GM12878 (cell line): ENCODE data around the gene DSTYK. TPM values are rescaled to one million over a fixed set of nuclear protein-coding genes. Genes with fewer than 3 reads are reported as not detected.

Experiments used
- ATAC-seq: fragments of 200-7000 bp; cut with Tn5 transposase; 3 replicates; pipeline ENCODE4 v1.9.1; 2020; ENCODE audit warnings: mild to moderate bottlenecking, moderate library complexity
- BruUV-seq: library from RNA; stranded (reverse); fragments of 400-500 nt; replicated peaks from 2 replicates; lab custom pipeline; 2021; lab: Mats Ljungman, UMichigan
- CTCF ChIA-PET: fragments of 300-600 bp; sonication (Branson Sonifier 250); formaldehyde crosslinking; extraction: SDS; loops from one replicate; lab custom pipeline; 2021; ENCODE audit warnings: inconsistent platforms; lab: Yijun Ruan, JAX
- POLR2A ChIA-PET: fragments of 350-600 bp; formaldehyde crosslinking; extraction: SDS; loops from one replicate; lab custom pipeline; 2021; ENCODE audit warnings: inconsistent platforms; lab: Charles Lee
- RAD21 ChIA-PET: fragments of 300-600 bp; sonication (Branson Sonifier 250); formaldehyde crosslinking; loops from one replicate; lab custom pipeline; 2023; ENCODE audit warnings: antibody characterized with exemption; ENCODE audit not compliant: unreplicated experiment; lab: Charles Lee
- SMC1A ChIA-PET: fragments of 300-600 bp; sonication (Branson Sonifier 250); formaldehyde crosslinking; loops from one replicate; lab custom pipeline; 2023; ENCODE audit not compliant: unreplicated experiment, uncharacterized antibody; lab: Charles Lee
- DNase-seq: peaks from one replicate; pipeline ENCODE4 v3.0.0-alpha.2; 2011; ENCODE audit warnings: low read depth, low spot score
- FAIRE-seq: peaks from 3 replicates; lab custom pipeline; 2011; peaks lifted over from hg19 to GRCh38; lab: Jason Lieb, UNC
- H2AFZ ChIP-seq: 2 replicates; pipeline ENCODE4 v1.6.0; 2011; ENCODE audit warnings: low read depth, low read length, control low read depth; ENCODE audit not compliant: control insufficient read depth
- H3K27ac ChIP-seq: 2 replicates; pipeline ENCODE4 v1.5.1; 2011; ENCODE audit warnings: control low read depth; ENCODE audit not compliant: control insufficient read depth, insufficient read depth
- H3K27me3 ChIP-seq, 2 experiments: replicated peaks in 1 of 2; 2 replicates each; pipeline versions ENCODE4 v1.6.0 to v1.6.1; 2011; ENCODE audit warnings: low read length in 1 of 2; ENCODE audit not compliant: control insufficient read depth in 2 of 2, insufficient read depth in 2 of 2
- H3K36me3 ChIP-seq, 2 experiments: 2 replicates each; pipeline ENCODE4 v1.5.1; 2011; ENCODE audit warnings: low read length in 1 of 2; ENCODE audit not compliant: control insufficient read depth in 2 of 2, insufficient read depth in 2 of 2
- H3K4me1 ChIP-seq: 2 replicates; pipeline ENCODE4 v1.6.1; 2011; ENCODE audit warnings: mild to moderate bottlenecking, low read length, moderate library complexity, mixed read lengths; ENCODE audit not compliant: control insufficient read depth, insufficient read depth
- H3K4me2 ChIP-seq: 2 replicates; pipeline ENCODE4 v1.6.0; 2011; ENCODE audit warnings: control low read depth; ENCODE audit not compliant: control insufficient read depth, insufficient read depth
- H3K4me3 ChIP-seq: fragments of 200-600 bp; sonication (generic); 2 replicates; pipeline ENCODE4 v1.5.1; 2016
- H3K79me2 ChIP-seq: 2 replicates; pipeline ENCODE4 v1.6.0; 2011; ENCODE audit warnings: low read length; ENCODE audit not compliant: control insufficient read depth, insufficient read depth
- H3K9ac ChIP-seq: 2 replicates; pipeline ENCODE4 v1.8.0; 2011; ENCODE audit warnings: low read length, control low read depth, mixed read lengths; ENCODE audit not compliant: control insufficient read depth, insufficient read depth
- H3K9me3 ChIP-seq: replicated peaks from 3 replicates; pipeline ENCODE4 v1.5.1; 2011; ENCODE audit warnings: mild to moderate bottlenecking, low read length; ENCODE audit not compliant: control insufficient read depth, insufficient read depth
- H4K20me1 ChIP-seq: 2 replicates; pipeline ENCODE4 v1.6.0; 2011; ENCODE audit not compliant: control insufficient read depth, insufficient read depth
- FOXK2 ChIP-seq: fragments of 450-650 bp; IDR thresholded peaks from 2 replicates; pipeline ENCODE4 v1.6.1; 2017; ENCODE audit warnings: mild to moderate bottlenecking, moderate library complexity
- GATAD2B ChIP-seq: fragments of 450-650 bp; conservative IDR thresholded peaks from 2 replicates; pipeline ENCODE4 v1.6.1; 2017; ENCODE audit warnings: low read depth, mild to moderate bottlenecking, moderate library complexity
- KAT2A ChIP-seq: conservative IDR thresholded peaks from 2 replicates; pipeline ENCODE4 v1.6.1; 2011; ENCODE audit warnings: low read depth, low read length; ENCODE audit not compliant: control insufficient read depth
- NFIC ChIP-seq: IDR thresholded peaks from 2 replicates; pipeline ENCODE4 v1.6.1; 2012; ENCODE audit warnings: low read depth, mild to moderate bottlenecking, inconsistent platforms, low read length, moderate library complexity
- NRF1 ChIP-seq: conservative IDR thresholded peaks from 2 replicates; pipeline ENCODE4 v1.6.1; 2011; ENCODE audit warnings: mild to moderate bottlenecking, low read depth, low read length, improper control_type of control experiment
- SREBF1 ChIP-seq: IDR thresholded peaks from 2 replicates; pipeline ENCODE4 v1.6.1; 2012; ENCODE audit warnings: mild to moderate bottlenecking, low read length
- TCF7 ChIP-seq: IDR thresholded peaks from 2 replicates; pipeline ENCODE4 v1.6.1; 2014; ENCODE audit warnings: antibody characterized with exemption, borderline replicate concordance
- ZNF217 ChIP-seq: fragments of 450-650 bp; IDR thresholded peaks from 2 replicates; pipeline ENCODE4 v1.6.1; 2017; ENCODE audit warnings: antibody characterized with exemption, mild to moderate bottlenecking
- ZSCAN29 ChIP-seq: fragments of 450-650 bp; IDR thresholded peaks from 2 replicates; pipeline ENCODE4 v1.6.1; 2017; ENCODE audit warnings: mild to moderate bottlenecking, moderate library complexity
- ZZZ3 ChIP-seq: IDR thresholded peaks from 2 replicates; pipeline ENCODE4 v1.6.1; 2011; ENCODE audit warnings: low read depth; ENCODE audit not compliant: control insufficient read depth, insufficient read length
- WGBS: methylation state at CpG from one replicate; pipeline ENCODE4 v1.1.6; 2016; ENCODE audit warnings: low lambda C conversion rate; ENCODE audit not compliant: insufficient replicate concordance, insufficient coverage; ENCODE audit errors: missing lambda C conversion rate; 5-methylcytosine and 5-hydroxymethylcytosine counted together
- in situ Hi-C: fragments of 300-500 bp; cut with MboI; formaldehyde crosslinking; loops from 9 replicates; pipeline ENCODE4 v1.14.3; 2018; ENCODE audit warnings: mixed read lengths
- intact Hi-C: fragments of 100-400 bp; cut with micrococcal nuclease; formaldehyde crosslinking; loops from one replicate; pipeline ENCODE4 v1.14.2; 2022; ENCODE audit not compliant: unreplicated experiment
- polyA plus RNA-seq, 11 experiments: library from polyadenylated mRNA; depleted of rRNA in 4 of 11; unstranded in 6 of 11; stranded (reverse) in 5 of 11; fragments of >200 nt; fragmentation: Nextera tagmentation in 4 of 11; fragmentation: Illumina TruSeq in 1 of 11; extraction: Ambion mirVana in 4 of 11; extraction: Trizol in 1 of 11; gene quantifications; 1 replicate in 1 of 11; 2 replicates in 10 of 11; pipeline versions ENCODE4 v1.2.1 to v1.2.3, GENCODE V29; 2011 to 2016; ENCODE audit warnings: inconsistent platforms in 2 of 11, missing spikeins in 2 of 11, low read depth in 1 of 11
- total RNA-seq, 4 experiments: library from RNA; depleted of rRNA in 3 of 4; stranded (reverse); fragments of >200 nt in 3 of 4; fragmentation: Illumina TruSeq in 1 of 4; extraction: Trizol in 1 of 4; gene quantifications; 2 replicates each; pipeline versions ENCODE4 v1.2.1 to v1.2.3, GENCODE V29; 2013 to 2021
- TF ChIP-seq, protein P1 (sequence below): IDR thresholded peaks from 2 replicates; pipeline ENCODE4 v1.6.1; 2011; ENCODE audit warnings: borderline replicate concordance, low read depth, mild to moderate bottlenecking, moderate library complexity, low read length; ENCODE audit not compliant: insufficient read depth, poor library complexity, severe bottlenecking
- TF ChIP-seq, protein P2 (sequence below): fragments of 450-650 bp; IDR thresholded peaks from 2 replicates; pipeline ENCODE4 v1.6.1; 2017; ENCODE audit warnings: low read depth, mild to moderate bottlenecking, moderate library complexity
- TF ChIP-seq, protein P3 (sequence below): IDR thresholded peaks from 2 replicates; pipeline ENCODE4 v1.6.1; 2011; ENCODE audit warnings: low read depth, low read length, improper control_type of control experiment, borderline replicate concordance
- TF ChIP-seq, protein P4 (sequence below), 3 experiments: IDR thresholded peaks in 2 of 3; conservative IDR thresholded peaks in 1 of 3; 2 replicates each; pipeline ENCODE4 v1.5.1; 2011; ENCODE audit warnings: low read depth in 3 of 3, low read length in 3 of 3, mild to moderate bottlenecking in 3 of 3, control low read depth in 2 of 3, moderate library complexity in 2 of 3, inconsistent platforms in 1 of 3, mixed read lengths in 1 of 3; ENCODE audit not compliant: control insufficient read depth in 2 of 3, insufficient read depth in 1 of 3; ENCODE audit errors: extremely low read depth in 1 of 3
- TF ChIP-seq, protein P5 (sequence below): IDR thresholded peaks from 2 replicates; pipeline ENCODE4 v1.6.1; 2011; ENCODE audit warnings: low read depth, mild to moderate bottlenecking, low read length, moderate library complexity, borderline replicate concordance; ENCODE audit errors: extremely low read depth

DSTYK gene
- total and polyA plus RNA-seq, 10 of the 15 experiments (the other 5 are each of a cell fraction or from before 2014, with no cell fraction given): 2.7 to 5.5 (median 3.6) TPM

DNA sequence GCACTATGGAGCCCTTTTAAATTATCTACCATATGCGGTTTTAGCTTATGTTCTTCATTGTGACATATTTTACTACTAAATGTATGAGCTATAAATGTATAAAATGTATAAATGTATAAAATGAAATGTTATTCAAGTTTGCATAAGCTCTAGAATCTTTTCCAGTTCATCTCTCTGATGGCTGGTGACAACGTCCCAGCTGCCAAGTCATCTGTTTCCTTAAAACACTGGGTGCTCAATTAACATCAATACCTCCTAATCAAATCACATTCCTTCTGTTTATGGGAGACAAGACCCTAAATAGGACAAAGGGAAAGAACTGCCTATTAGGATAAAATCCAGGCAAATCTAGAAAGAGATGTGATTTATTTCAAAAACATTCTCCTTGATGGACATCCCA is 22.9 kb downstream of the DSTYK start (continued):
- TF ChIP-seq, protein P1, sequence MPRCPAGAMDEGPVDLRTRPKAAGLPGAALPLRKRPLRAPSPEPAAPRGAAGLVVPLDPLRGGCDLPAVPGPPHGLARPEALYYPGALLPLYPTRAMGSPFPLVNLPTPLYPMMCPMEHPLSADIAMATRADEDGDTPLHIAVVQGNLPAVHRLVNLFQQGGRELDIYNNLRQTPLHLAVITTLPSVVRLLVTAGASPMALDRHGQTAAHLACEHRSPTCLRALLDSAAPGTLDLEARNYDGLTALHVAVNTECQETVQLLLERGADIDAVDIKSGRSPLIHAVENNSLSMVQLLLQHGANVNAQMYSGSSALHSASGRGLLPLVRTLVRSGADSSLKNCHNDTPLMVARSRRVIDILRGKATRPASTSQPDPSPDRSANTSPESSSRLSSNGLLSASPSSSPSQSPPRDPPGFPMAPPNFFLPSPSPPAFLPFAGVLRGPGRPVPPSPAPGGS: no peak
- TF ChIP-seq, protein P2, sequence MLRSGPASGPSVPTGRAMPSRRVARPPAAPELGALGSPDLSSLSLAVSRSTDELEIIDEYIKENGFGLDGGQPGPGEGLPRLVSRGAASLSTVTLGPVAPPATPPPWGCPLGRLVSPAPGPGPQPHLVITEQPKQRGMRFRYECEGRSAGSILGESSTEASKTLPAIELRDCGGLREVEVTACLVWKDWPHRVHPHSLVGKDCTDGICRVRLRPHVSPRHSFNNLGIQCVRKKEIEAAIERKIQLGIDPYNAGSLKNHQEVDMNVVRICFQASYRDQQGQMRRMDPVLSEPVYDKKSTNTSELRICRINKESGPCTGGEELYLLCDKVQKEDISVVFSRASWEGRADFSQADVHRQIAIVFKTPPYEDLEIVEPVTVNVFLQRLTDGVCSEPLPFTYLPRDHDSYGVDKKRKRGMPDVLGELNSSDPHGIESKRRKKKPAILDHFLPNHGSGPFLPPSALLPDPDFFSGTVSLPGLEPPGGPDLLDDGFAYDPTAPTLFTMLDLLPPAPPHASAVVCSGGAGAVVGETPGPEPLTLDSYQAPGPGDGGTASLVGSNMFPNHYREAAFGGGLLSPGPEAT: no peak
- TF ChIP-seq TCF7: no peak
- TF ChIP-seq, protein P3, sequence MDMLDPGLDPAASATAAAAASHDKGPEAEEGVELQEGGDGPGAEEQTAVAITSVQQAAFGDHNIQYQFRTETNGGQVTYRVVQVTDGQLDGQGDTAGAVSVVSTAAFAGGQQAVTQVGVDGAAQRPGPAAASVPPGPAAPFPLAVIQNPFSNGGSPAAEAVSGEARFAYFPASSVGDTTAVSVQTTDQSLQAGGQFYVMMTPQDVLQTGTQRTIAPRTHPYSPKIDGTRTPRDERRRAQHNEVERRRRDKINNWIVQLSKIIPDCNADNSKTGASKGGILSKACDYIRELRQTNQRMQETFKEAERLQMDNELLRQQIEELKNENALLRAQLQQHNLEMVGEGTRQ: no peak
- TF ChIP-seq FOXK2: no peak
- TF ChIP-seq NFIC: no peak

DNA sequence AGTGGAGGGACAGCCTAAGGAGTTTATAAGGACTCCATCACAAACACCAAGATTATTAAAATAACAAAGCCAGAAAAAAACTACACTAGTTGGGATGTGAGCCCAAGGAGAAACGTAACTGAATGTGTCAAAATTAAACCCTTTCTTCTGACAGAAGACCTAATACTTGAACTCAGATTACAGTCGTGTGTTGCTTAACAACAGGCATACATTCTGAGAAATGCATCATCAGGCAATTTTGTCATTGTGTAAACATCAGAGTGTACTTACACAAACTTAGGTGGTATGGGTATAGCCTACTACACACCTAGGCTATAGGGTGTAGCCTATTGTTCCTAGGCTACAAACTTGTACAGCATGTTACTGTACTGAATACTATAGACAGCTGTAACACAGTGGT is 23.4 kb downstream of the DSTYK start:
- no peak overlapping the region for H3K4me3 ChIP-seq
- H4K20me1 ChIP-seq: no peaks in the 10 kb centered on the region
- ChIA-PET SMC1A (interaction anchor here (1.4 to 1.6 kb wide), 2 partner anchors 11 to 42 kb away, joined by 4 to 6 read pairs; no protein-coding TSS in a partner anchor), POLR2A (interaction anchor here (0.6 kb wide), 1 partner anchor 188 kb away, joined by 3 read pairs; no protein-coding TSS in a partner anchor), CTCF (interaction anchor here (1.4 to 2.5 kb wide), 2 partner anchors 11 to 15 kb away, joined by 4 to 5 read pairs; no protein-coding TSS in a partner anchor), RAD21 (no interaction called here)
- 76% methylated on average over 2 of the region's 2 CpGs for WGBS
- H3K79me2 ChIP-seq: no peaks in the 10 kb centered on the region
- no peaks in the 10 kb centered on the region for H3K36me3 ChIP-seq
- H3K4me2 ChIP-seq: no peak overlapping the region
- no TSS peak for BruUV-seq
- H2AFZ ChIP-seq: no peak overlapping the region
- no peaks in the 10 kb centered on the region for H3K9me3 ChIP-seq
- no peak for DNase-seq
- no peaks in the 10 kb centered on the region for H3K27me3 ChIP-seq
- no peak for ATAC-seq
- in situ Hi-C loops (no loop called here), intact Hi-C loops (no loop called here)
- FAIRE-seq: no peak
- no peak overlapping the region for H3K27ac ChIP-seq
- H3K4me1 ChIP-seq: no peaks in the 10 kb centered on the region
- H3K9ac ChIP-seq: no peak overlapping the region
- TF ChIP-seq KAT2A: no peak
- no peak for TF ChIP-seq GATAD2B
- no peak for TF ChIP-seq SREBF1
- no peak for TF ChIP-seq ZSCAN29
- no peak for TF ChIP-seq TCF7
- TF ChIP-seq NRF1: no peak
- no peak for TF ChIP-seq ZNF217
- TF ChIP-seq, protein P4, sequence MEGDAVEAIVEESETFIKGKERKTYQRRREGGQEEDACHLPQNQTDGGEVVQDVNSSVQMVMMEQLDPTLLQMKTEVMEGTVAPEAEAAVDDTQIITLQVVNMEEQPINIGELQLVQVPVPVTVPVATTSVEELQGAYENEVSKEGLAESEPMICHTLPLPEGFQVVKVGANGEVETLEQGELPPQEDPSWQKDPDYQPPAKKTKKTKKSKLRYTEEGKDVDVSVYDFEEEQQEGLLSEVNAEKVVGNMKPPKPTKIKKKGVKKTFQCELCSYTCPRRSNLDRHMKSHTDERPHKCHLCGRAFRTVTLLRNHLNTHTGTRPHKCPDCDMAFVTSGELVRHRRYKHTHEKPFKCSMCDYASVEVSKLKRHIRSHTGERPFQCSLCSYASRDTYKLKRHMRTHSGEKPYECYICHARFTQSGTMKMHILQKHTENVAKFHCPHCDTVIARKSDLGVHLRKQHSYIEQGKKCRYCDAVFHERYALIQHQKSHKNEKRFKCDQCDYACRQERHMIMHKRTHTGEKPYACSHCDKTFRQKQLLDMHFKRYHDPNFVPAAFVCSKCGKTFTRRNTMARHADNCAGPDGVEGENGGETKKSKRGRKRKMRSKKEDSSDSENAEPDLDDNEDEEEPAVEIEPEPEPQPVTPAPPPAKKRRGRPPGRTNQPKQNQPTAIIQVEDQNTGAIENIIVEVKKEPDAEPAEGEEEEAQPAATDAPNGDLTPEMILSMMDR (IDR thresholded peaks at IDR 0.05 in 2 of 3, conservative IDR thresholded peaks at IDR 0.05 in 1 of 3; ENCODE audit: control insufficient read depth in 2 of 3, extremely low read depth in 1 of 3, insufficient read depth in 1 of 3, low read depth in 3 of 3, low read length in 3 of 3): no peak
- TF ChIP-seq, protein P5, sequence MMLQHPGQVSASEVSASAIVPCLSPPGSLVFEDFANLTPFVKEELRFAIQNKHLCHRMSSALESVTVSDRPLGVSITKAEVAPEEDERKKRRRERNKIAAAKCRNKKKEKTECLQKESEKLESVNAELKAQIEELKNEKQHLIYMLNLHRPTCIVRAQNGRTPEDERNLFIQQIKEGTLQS: no peak
- TF ChIP-seq ZZZ3: no peak
